ENCODE measurements around the gene PRDM11. TPM values are rescaled to one million over a fixed set of nuclear protein-coding genes. Genes with fewer than 3 reads are reported as not detected.

Gene PRDM11
- total RNA-seq, 2 experiments from 2014 or later: 2.5 to 3.4 TPM

DNA sequence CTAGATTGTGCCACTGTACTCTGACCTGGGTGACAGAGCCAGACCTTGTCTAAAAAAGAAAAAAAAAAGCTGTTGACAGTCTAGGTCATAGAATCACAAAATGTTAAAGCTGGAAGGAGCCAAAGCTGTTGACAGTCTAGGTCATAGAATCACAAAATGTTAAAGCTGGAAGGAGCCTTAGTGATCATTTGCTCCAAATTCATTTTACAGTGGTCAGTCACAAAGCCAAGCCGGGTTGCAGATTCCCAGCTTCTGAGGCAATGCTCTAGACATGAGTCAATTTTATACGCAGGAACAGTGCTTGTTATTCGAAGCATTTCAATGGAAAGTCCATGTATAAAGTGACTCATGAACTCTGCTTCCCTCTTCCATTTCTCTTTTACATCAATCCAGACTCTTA lies 92.3 kb downstream of the PRDM11 start:
- CTCF ChIA-PET: no interaction called here
- ATAC-seq (ENCODE audit: poor library complexity): no peak

DNA sequence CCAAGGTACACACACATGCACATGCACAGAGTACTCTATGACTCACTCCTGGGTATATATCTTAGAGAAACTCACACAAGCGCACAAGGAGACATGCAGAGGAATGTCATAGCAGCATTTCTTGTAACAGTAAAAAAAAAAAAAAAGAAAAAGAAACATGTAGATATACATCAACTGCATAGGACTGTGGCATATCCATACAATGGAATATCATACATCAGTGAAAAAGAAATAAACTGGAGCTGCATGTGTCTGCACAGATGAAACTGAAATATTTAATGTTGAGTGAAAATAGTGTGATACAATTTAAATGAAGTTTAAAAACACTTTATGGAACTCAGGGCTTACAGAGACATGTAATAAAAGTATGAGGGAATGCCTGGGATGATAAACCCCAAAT lies 93.3 kb downstream of the PRDM11 start:
- ATAC-seq (ENCODE audit: poor library complexity): no peak
- H3K27me3 ChIP-seq (ENCODE audit: control insufficient read depth in 1 of 2, insufficient read depth in 2 of 2, low read length in 2 of 2): peaks cover 0 to 3% of the 10 kb centered on the region in 2 experiments
- no peaks in the 10 kb centered on the region for H3K36me3 ChIP-seq (ENCODE audit: insufficient read depth, low read length)
- Mint-ChIP-seq H3K36me3 (ENCODE audit: low read depth) (no peaks in the 10 kb centered on the region), H3K27ac (no peak overlapping the region), H3K27me3 (peaks cover 17% of the 10 kb centered on the region), H3K4me3 (no peak overlapping the region), H3K9me3 (no peaks in the 10 kb centered on the region), H3K4me1 (ENCODE audit: low read depth) (no peaks in the 10 kb centered on the region)
- H3K27ac ChIP-seq (ENCODE audit: low read depth in 1 of 2, low read length in 2 of 2): no peak overlapping the region
- peaks cover 0 to 7% of the 10 kb centered on the region in 2 experiments for H3K9me3 ChIP-seq (ENCODE audit: control insufficient read depth in 1 of 2, insufficient read depth in 1 of 2, low read length in 2 of 2)
- intact Hi-C loops (cut with DNase I, micrococcal nuclease): loop anchor here in 1 of 2 experiments (10.0 kb wide), 1 partner anchor 125 kb away; no protein-coding TSS in a partner anchor
- TF ChIP-seq, protein P1, sequence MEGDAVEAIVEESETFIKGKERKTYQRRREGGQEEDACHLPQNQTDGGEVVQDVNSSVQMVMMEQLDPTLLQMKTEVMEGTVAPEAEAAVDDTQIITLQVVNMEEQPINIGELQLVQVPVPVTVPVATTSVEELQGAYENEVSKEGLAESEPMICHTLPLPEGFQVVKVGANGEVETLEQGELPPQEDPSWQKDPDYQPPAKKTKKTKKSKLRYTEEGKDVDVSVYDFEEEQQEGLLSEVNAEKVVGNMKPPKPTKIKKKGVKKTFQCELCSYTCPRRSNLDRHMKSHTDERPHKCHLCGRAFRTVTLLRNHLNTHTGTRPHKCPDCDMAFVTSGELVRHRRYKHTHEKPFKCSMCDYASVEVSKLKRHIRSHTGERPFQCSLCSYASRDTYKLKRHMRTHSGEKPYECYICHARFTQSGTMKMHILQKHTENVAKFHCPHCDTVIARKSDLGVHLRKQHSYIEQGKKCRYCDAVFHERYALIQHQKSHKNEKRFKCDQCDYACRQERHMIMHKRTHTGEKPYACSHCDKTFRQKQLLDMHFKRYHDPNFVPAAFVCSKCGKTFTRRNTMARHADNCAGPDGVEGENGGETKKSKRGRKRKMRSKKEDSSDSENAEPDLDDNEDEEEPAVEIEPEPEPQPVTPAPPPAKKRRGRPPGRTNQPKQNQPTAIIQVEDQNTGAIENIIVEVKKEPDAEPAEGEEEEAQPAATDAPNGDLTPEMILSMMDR (IDR thresholded peaks at IDR 0.05): no peak
- ChIA-PET CTCF (no interaction called here), POLR2A (no interaction called here)
- DNase-seq: no peak
- H3K4me3 ChIP-seq (ENCODE audit: low read length): no peak overlapping the region
- no peaks in the 10 kb centered on the region for H3K4me1 ChIP-seq (ENCODE audit: insufficient read depth, low read length)

More for the DNA sequence above, 92.3 kb downstream of the PRDM11 start:
- H3K4me1 ChIP-seq (ENCODE audit: insufficient read depth, low read length): no peaks in the 10 kb centered on the region
- H3K27me3 Mint-ChIP-seq: peaks cover 17% of the 10 kb centered on the region
- peaks cover 0 to 3% of the 10 kb centered on the region in 2 experiments for H3K27me3 ChIP-seq (ENCODE audit: control insufficient read depth in 1 of 2, insufficient read depth in 2 of 2, low read length in 2 of 2)
- no peak for DNase-seq
- POLR2A ChIA-PET: no interaction called here
- no peak overlapping the region for H3K4me3 Mint-ChIP-seq
- no peaks in the 10 kb centered on the region for H3K9me3 Mint-ChIP-seq
- intact Hi-C loops (cut with DNase I, micrococcal nuclease): loop anchor here in 1 of 2 experiments (10.0 kb wide), 1 partner anchor 124 kb away; no protein-coding TSS in a partner anchor
- H3K27ac Mint-ChIP-seq: no peak overlapping the region
- peaks cover under 1 to 7% of the 10 kb centered on the region in 2 experiments for H3K9me3 ChIP-seq (ENCODE audit: control insufficient read depth in 1 of 2, insufficient read depth in 1 of 2, low read length in 2 of 2)
- no peaks in the 10 kb centered on the region for H3K4me1 Mint-ChIP-seq (ENCODE audit: low read depth)
- H3K36me3 Mint-ChIP-seq (ENCODE audit: low read depth): no peaks in the 10 kb centered on the region
- H3K36me3 ChIP-seq (ENCODE audit: insufficient read depth, low read length): no peaks in the 10 kb centered on the region
- H3K4me3 ChIP-seq (ENCODE audit: low read length): no peak overlapping the region
- TF ChIP-seq, protein P1 (IDR thresholded peaks at IDR 0.05): no peak
- H3K27ac ChIP-seq (ENCODE audit: low read depth in 1 of 2, low read length in 2 of 2): no peak overlapping the region

DNA sequence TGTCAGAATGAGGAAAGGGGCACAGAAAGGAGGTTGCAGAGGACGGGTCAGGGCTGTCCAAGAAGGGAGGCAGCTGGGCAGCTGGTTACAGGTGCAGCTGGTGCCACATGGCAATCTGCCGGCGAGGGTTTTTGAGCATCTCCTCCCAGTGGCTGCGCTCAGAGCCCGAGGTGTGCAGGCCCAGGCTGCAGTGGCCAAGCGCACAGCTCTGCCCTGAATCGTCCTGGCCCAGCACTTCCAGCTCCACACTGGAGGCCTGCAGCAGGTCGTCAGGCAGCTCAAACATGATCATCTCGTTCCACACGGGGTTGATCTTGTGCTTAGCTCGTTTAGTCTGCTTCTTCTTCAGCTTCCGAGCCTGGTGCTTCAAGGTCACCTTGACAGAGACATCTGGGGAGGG lies 97.5 kb downstream of the PRDM11 start:
- TF ChIP-seq, protein P1 (IDR thresholded peaks at IDR 0.05): no peak
- H3K4me3 ChIP-seq (ENCODE audit: low read length): no peak overlapping the region
- no peak for DNase-seq
- ATAC-seq (ENCODE audit: poor library complexity): no peak
- intact Hi-C loops (cut with DNase I, micrococcal nuclease): no loop called here
- no peaks in the 10 kb centered on the region for H3K36me3 ChIP-seq (ENCODE audit: insufficient read depth, low read length)
- Mint-ChIP-seq H3K27me3 (peaks cover 7% of the 10 kb centered on the region), H3K27ac (no peak overlapping the region), H3K9me3 (no peaks in the 10 kb centered on the region), H3K4me3 (no peak overlapping the region), H3K36me3 (ENCODE audit: low read depth) (no peaks in the 10 kb centered on the region), H3K4me1 (ENCODE audit: low read depth) (no peaks in the 10 kb centered on the region)
- ChIA-PET POLR2A (interaction anchor here (0.6 kb wide), 1 partner anchor 104 kb away, joined by 3 read pairs; no protein-coding TSS in a partner anchor), CTCF (no interaction called here)
- H3K27me3 ChIP-seq (ENCODE audit: control insufficient read depth in 1 of 2, insufficient read depth in 2 of 2, low read length in 2 of 2): no peaks in the 10 kb centered on the region
- no peak overlapping the region for H3K27ac ChIP-seq (ENCODE audit: low read depth in 1 of 2, low read length in 2 of 2)
- no peaks in the 10 kb centered on the region for H3K4me1 ChIP-seq (ENCODE audit: insufficient read depth, low read length)
- peaks cover 0 to 7% of the 10 kb centered on the region in 2 experiments for H3K9me3 ChIP-seq (ENCODE audit: control insufficient read depth in 1 of 2, insufficient read depth in 1 of 2, low read length in 2 of 2)
